IMR-90 (cell line): ENCODE measurements around the gene SEMA4D. TPM values are rescaled to one million over a fixed set of nuclear protein-coding genes. Genes with fewer than 3 reads are reported as not detected.

Experiments used
- ATAC-seq: fragments of 200-7000 bp; cut with Tn5 transposase; 2 replicates; pipeline ENCODE4 v1.9.1; 2020; ENCODE audit warnings: low read depth, mild to moderate bottlenecking, moderate library complexity
- BruUV-seq: library from RNA; stranded (reverse); fragments of 400-500 nt; replicated peaks from 2 replicates; lab custom pipeline; 2021; lab: Mats Ljungman, UMichigan
- CTCF ChIA-PET: fragments of 300-600 bp; formaldehyde crosslinking; extraction: SDS; loops from one replicate; lab custom pipeline; 2021; ENCODE audit warnings: antibody characterized with exemption; lab: Yijun Ruan, JAX
- POLR2A ChIA-PET: fragments of 300-600 bp; sonication (Branson Sonifier 250); formaldehyde crosslinking; loops from one replicate; lab custom pipeline; 2022; ENCODE audit warnings: antibody characterized with exemption; ENCODE audit not compliant: unreplicated experiment; lab: Charles Lee
- DNase-seq: peaks from one replicate; pipeline ENCODE4 v3.0.0; 2013
- H2AFZ ChIP-seq: replicated peaks from 2 replicates; pipeline ENCODE3; 2013; ENCODE audit warnings: low read length, mild to moderate bottlenecking; ENCODE audit not compliant: poor library complexity
- H2AK5ac ChIP-seq: 2 replicates; pipeline ENCODE4 v1.6.1; 2013; ENCODE audit warnings: low read depth, low read length, inconsistent platforms
- H2AK9ac ChIP-seq: replicated peaks from 2 replicates; pipeline ENCODE3; 2013; ENCODE audit warnings: mild to moderate bottlenecking, low read depth, low read length, moderate library complexity; ENCODE audit not compliant: poor library complexity
- H2BK120ac ChIP-seq: 2 replicates; pipeline ENCODE4 v1.6.1; 2013; ENCODE audit warnings: low read depth, low read length, inconsistent platforms
- H2BK15ac ChIP-seq: 3 replicates; pipeline ENCODE4 v1.6.1; 2013; ENCODE audit warnings: low read depth, low read length, inconsistent platforms
- H2BK20ac ChIP-seq: 2 replicates; pipeline ENCODE4 v1.6.1; 2013; ENCODE audit warnings: low read depth, mild to moderate bottlenecking, inconsistent platforms, low read length, moderate library complexity
- H2BK5ac ChIP-seq: 2 replicates; pipeline ENCODE4 v1.6.1; 2013; ENCODE audit warnings: mild to moderate bottlenecking, low read depth, low read length, inconsistent platforms; ENCODE audit not compliant: poor library complexity, severe bottlenecking
- H3K14ac ChIP-seq: replicated peaks from 2 replicates; pipeline ENCODE4 v1.6.1; 2013; ENCODE audit warnings: low read depth, low read length, inconsistent platforms
- H3K18ac ChIP-seq: 2 replicates; pipeline ENCODE4 v1.6.1; 2013; ENCODE audit warnings: low read depth, low read length, control low read depth
- H3K23ac ChIP-seq: 2 replicates; pipeline ENCODE4 v1.6.1; 2013; ENCODE audit warnings: low read depth, low read length, inconsistent platforms
- H3K27ac ChIP-seq: 2 replicates; pipeline ENCODE4 v1.5.1; 2013; ENCODE audit warnings: mild to moderate bottlenecking, control low read depth, low read length; ENCODE audit not compliant: insufficient read depth
- H3K27me3 ChIP-seq: 2 replicates; pipeline ENCODE4 v1.6.1; 2013; ENCODE audit warnings: low read length; ENCODE audit not compliant: control insufficient read depth, insufficient read depth
- H3K36me3 ChIP-seq: 2 replicates; pipeline ENCODE4 v1.6.1; 2013; ENCODE audit warnings: low read length, mixed read lengths; ENCODE audit not compliant: control insufficient read depth, insufficient read depth
- H3K4ac ChIP-seq: 2 replicates; pipeline ENCODE4 v1.6.1; 2013; ENCODE audit warnings: low read depth, low read length, inconsistent platforms
- H3K4me1 ChIP-seq: 2 replicates; pipeline ENCODE4 v1.6.1; 2013; ENCODE audit warnings: low read length, mixed read lengths; ENCODE audit not compliant: control insufficient read depth, insufficient read depth
- H3K4me2 ChIP-seq: 2 replicates; pipeline ENCODE4 v1.6.1; 2013; ENCODE audit warnings: low read depth, mild to moderate bottlenecking, control low read depth, low read length, moderate library complexity
- H3K4me3 ChIP-seq: 2 replicates; pipeline ENCODE4 v1.5.1; 2013; ENCODE audit warnings: low read depth, mild to moderate bottlenecking, control low read depth, low read length, moderate library complexity; ENCODE audit not compliant: insufficient read depth
- H3K56ac ChIP-seq: 2 replicates; pipeline ENCODE4 v1.6.1; 2013; ENCODE audit warnings: low read length, inconsistent platforms; ENCODE audit not compliant: insufficient read depth; ENCODE audit errors: extremely low read depth
- H3K79me1 ChIP-seq, 2 experiments: 2 replicates each; pipeline ENCODE4 v1.6.1; 2013; ENCODE audit warnings: low read length in 2 of 2, inconsistent platforms in 1 of 2, low read depth in 1 of 2
- H3K9ac ChIP-seq: 2 replicates; pipeline ENCODE4 v1.6.1; 2013; ENCODE audit warnings: low read depth, low read length, control low read depth
- H3K9me1 ChIP-seq: 2 replicates; pipeline ENCODE4 v1.6.1; 2013; ENCODE audit warnings: low read length, inconsistent platforms; ENCODE audit not compliant: insufficient read depth
- H3K9me3 ChIP-seq: 2 replicates; pipeline ENCODE4 v1.6.1; 2013; ENCODE audit warnings: low read length; ENCODE audit not compliant: control insufficient read depth, insufficient read depth
- H4K20me1 ChIP-seq: 2 replicates; pipeline ENCODE4 v1.6.1; 2013; ENCODE audit warnings: low read length, inconsistent platforms; ENCODE audit not compliant: insufficient read depth
- H4K5ac ChIP-seq: 2 replicates; pipeline ENCODE4 v1.6.1; 2013; ENCODE audit warnings: mild to moderate bottlenecking, low read depth, low read length, control low read depth
- H4K8ac ChIP-seq, 2 experiments: 2 replicates each; pipeline ENCODE4 v1.6.1; 2013; ENCODE audit warnings: low read depth in 2 of 2, low read length in 2 of 2, control low read depth in 1 of 2, inconsistent platforms in 1 of 2
- H4K91ac ChIP-seq: 2 replicates; pipeline ENCODE4 v1.6.1; 2013; ENCODE audit warnings: low read depth, low read length, inconsistent platforms; ENCODE audit not compliant: insufficient read depth
- CEBPB ChIP-seq: IDR thresholded peaks from 2 replicates; pipeline ENCODE4 v1.6.1; 2012; ENCODE audit warnings: low read depth, low read length, improper control_type of control experiment
- CHD1 ChIP-seq: IDR thresholded peaks from 2 replicates; pipeline ENCODE4 v1.6.1; 2012; ENCODE audit warnings: low read depth, low read length, improper control_type of control experiment
- CTCF ChIP-seq: conservative IDR thresholded peaks from 2 replicates; pipeline ENCODE4 v1.5.1; 2012; ENCODE audit warnings: mild to moderate bottlenecking, low read depth, low read length, improper control_type of control experiment
- ELK1 ChIP-seq: fragments of 150-350 bp; IDR thresholded peaks from 2 replicates; pipeline ENCODE4 v1.6.1; 2016; ENCODE audit warnings: low read depth, mild to moderate bottlenecking, low read length, moderate library complexity, borderline replicate concordance
- FOS ChIP-seq: fragments of 150-350 bp; IDR thresholded peaks from 2 replicates; pipeline ENCODE4 v1.6.1; 2016; ENCODE audit warnings: low read depth, low read length
- MAZ ChIP-seq: IDR thresholded peaks from 2 replicates; pipeline ENCODE4 v1.6.1; 2012; ENCODE audit warnings: low read depth, mild to moderate bottlenecking, low read length, improper control_type of control experiment, moderate library complexity, borderline replicate concordance
- NFE2L2 ChIP-seq: fragments of 150-350 bp; IDR thresholded peaks from 2 replicates; pipeline ENCODE4 v1.6.1; 2016; ENCODE audit warnings: low read depth, mild to moderate bottlenecking, low read length
- POLR2A ChIP-seq: IDR thresholded peaks from 2 replicates; pipeline ENCODE4 v1.6.1; 2012; ENCODE audit warnings: mild to moderate bottlenecking, low read depth, low read length
- RCOR1 ChIP-seq: IDR thresholded peaks from 2 replicates; pipeline ENCODE4 v1.6.1; 2012; ENCODE audit warnings: mild to moderate bottlenecking, low read length, improper control_type of control experiment; ENCODE audit not compliant: insufficient replicate concordance
- RFX5 ChIP-seq: IDR thresholded peaks from 2 replicates; pipeline ENCODE4 v1.8.0; 2012; ENCODE audit warnings: low read depth, mild to moderate bottlenecking, low read length, moderate library complexity
- SMC3 ChIP-seq: fragments of 150-350 bp; IDR thresholded peaks from 2 replicates; pipeline ENCODE4 v1.6.1; 2016; ENCODE audit warnings: low read depth, mild to moderate bottlenecking, antibody characterized with exemption, low read length, moderate library complexity
- USF2 ChIP-seq: fragments of 150-350 bp; IDR thresholded peaks from 2 replicates; pipeline ENCODE4 v1.6.1; 2017; ENCODE audit warnings: mild to moderate bottlenecking, antibody characterized with exemption, low read length, low read depth
- WGBS, 2 experiments: methylation state at CpG; one replicate each; pipeline versions ENCODE4 v1.1.5 to v1.1.7; 2013; ENCODE audit warnings: missing lambda C conversion rate in 2 of 2; ENCODE audit not compliant: insufficient read length in 1 of 2; ENCODE audit errors: extremely low coverage in 2 of 2; 5-methylcytosine and 5-hydroxymethylcytosine counted together
- dilution Hi-C: fragments of 300-500 bp; cut with HindIII; formaldehyde crosslinking; loops from one replicate; pipeline ENCODE4 v1.14.3; 2018; ENCODE audit warnings: low sequenced_read_pairs; ENCODE audit not compliant: unreplicated experiment
- in situ Hi-C: fragments of 300-500 bp; cut with MboI; formaldehyde crosslinking; loops from 3 replicates; pipeline ENCODE4 v1.14.3; 2019; ENCODE audit warnings: low sequenced_read_pairs, inconsistent platforms, mixed read lengths
- intact Hi-C: fragments of 100-400 bp; cut with micrococcal nuclease; formaldehyde crosslinking; loops from 2 replicates; pipeline ENCODE4 v1.10.0; 2022
- polyA plus RNA-seq, 3 experiments: library from polyadenylated mRNA; depleted of rRNA; stranded (reverse); fragments of >200 nt; gene quantifications; 2 replicates each; pipeline ENCODE4 v1.2.3, GENCODE V29; 2012; ENCODE audit warnings: low replicate concordance in 1 of 3
- total RNA-seq: library from RNA; depleted of rRNA; stranded (reverse); fragments of >200 nt; gene quantifications from 2 replicates; pipeline ENCODE4 v1.2.3, GENCODE V29; 2012

SEMA4D gene
- total and polyA plus RNA-seq, 2 of the 4 experiments (the other 2 are of a cell fraction) = 0.90 to 1.5 TPM

- H2BK5ac ChIP-seq = peak within 1 kb of the TSS; percentile 90
- H3K27me3 ChIP-seq = no peaks in the 10 kb centered on the region
- H3K36me3 ChIP-seq = peaks cover 6% of the 10 kb centered on the region
- peak within 1 kb of the TSS; percentile 97 for H3K4ac ChIP-seq
- BruUV-seq = no TSS peak
- H3K9me1 ChIP-seq = peaks cover 5% of the 10 kb centered on the region
- peaks cover 17 to 41% of the 10 kb centered on the region in 2 experiments for H3K79me1 ChIP-seq
- H2AK9ac ChIP-seq = peak within 1 kb of the TSS; percentile 95
- dilution Hi-C loops = no loop called here
- H2BK15ac ChIP-seq = peak within 1 kb of the TSS; percentile 6; the same call in 1 of the 3 replicates
- peak within 1 kb of the TSS; percentile 95 for H3K27ac ChIP-seq
- H3K56ac ChIP-seq = peak within 1 kb of the TSS; percentile 91
- in situ Hi-C loops = no loop called here
- H3K9me3 ChIP-seq = no peaks in the 10 kb centered on the region
- POLR2A ChIA-PET = no interaction called here
- peaks cover 3% of the 10 kb centered on the region for H3K4me1 ChIP-seq
- WGBS, 2 experiments = 2% methylated on average over 31 of the region's 91 CpGs; no CpG with 5 or more reads in 1 of the 2 experiments
- ATAC-seq = peak; percentile 97
- CTCF ChIA-PET = interaction anchor here (0.7 to 1.0 kb wide), 6 partner anchors 9 to 232 kb away, joined by 3 to 5 read pairs (median 4); no protein-coding TSS in a partner anchor
- H3K4me2 ChIP-seq = peak within 1 kb of the TSS; percentile 98
- H3K9ac ChIP-seq = peak within 1 kb of the TSS; percentile 93
- H3K14ac ChIP-seq = peak within 1 kb of the TSS; percentile 99
- H2BK20ac ChIP-seq = no peak within 1 kb of the TSS
- peaks cover 5% of the 10 kb centered on the region; the same call in 1 of the 2 replicates for H4K20me1 ChIP-seq
- peak within 1 kb of the TSS; percentile 99 for H4K5ac ChIP-seq
- H3K18ac ChIP-seq = peak within 1 kb of the TSS; percentile 71
- peak within 1 kb of the TSS; percentile 91 for H2AFZ ChIP-seq
- H2BK120ac ChIP-seq = peak within 1 kb of the TSS; percentile 63; the same call in 1 of the 2 replicates
- peak within 1 kb of the TSS; percentile 95 for H3K23ac ChIP-seq
- intact Hi-C loops = loop anchor here (1.0 to 10.0 kb wide), 7 partner anchors 138 to 1604 kb away; no protein-coding TSS in a partner anchor
- DNase-seq = peak; percentile 97
- H4K8ac ChIP-seq = peak within 1 kb of the TSS; percentile 91 to 100
- H2AK5ac ChIP-seq = peak within 1 kb of the TSS; percentile 96
- H4K91ac ChIP-seq = peak within 1 kb of the TSS; percentile 94
- H3K4me3 ChIP-seq = peak within 1 kb of the TSS; percentile 79
- TF ChIP-seq CTCF (peak; percentile 88), RCOR1 (no peak), FOS (0 out of 2 replicates have a peak, but pooled peaks have one; percentile 11), NFE2L2 (no peak; the same call in 1 of the 2 replicates), SMC3 (peak; percentile 58), CHD1 (peak; percentile 64; the same call in 1 of the 2 replicates), CEBPB (no peak), RFX5 (no peak), ELK1 (0 out of 2 replicates have a peak, but pooled peaks have one; percentile 33), MAZ (peak; percentile 94), USF2 (peak; percentile 87), POLR2A (peak; percentile 98)
Observed at GRCh38 chr9:89318123-89319014, 179.5 kb downstream of the SEMA4D start, which contains the start of gene SECISBP2. SECISBP2 (plus strand) TSS chr9:89318500; CDS start chr9:89318577, 77 bp downstream.
